Heart right ventricle (tissue), 16 donors: ENCODE data around the gene ABHD12. TPM values are rescaled to one million over a fixed set of nuclear protein-coding genes. Genes with fewer than 3 reads are reported as not detected.

Experiments used
- ATAC-seq, 8 donors: fragments of 200-7000 bp; cut with Tn5 transposase; one replicate each; pipeline ENCODE4 v1.9.1; 2020; ENCODE audit warnings: mild to moderate bottlenecking in 8 of 8, moderate library complexity in 8 of 8, moderate number of reproducible peaks in 1 of 8
- DNase-seq, 2 donors: peaks; one replicate each; pipeline ENCODE4 v3.0.0-alpha.2; 2020
- H3K27ac ChIP-seq, 10 donors: fragments of 200-600 bp; sonication (generic) in 2 of 10; one replicate each; pipeline versions ENCODE4 v1.5.0 to v1.8.0; 2020 to 2022; ENCODE audit warnings: mild to moderate bottlenecking in 3 of 10
- H3K27me3 ChIP-seq, 7 donors: fragments of 200-600 bp; one replicate each; pipeline ENCODE4 v1.8.0; 2021 to 2022; ENCODE audit warnings: mild to moderate bottlenecking in 2 of 7
- H3K36me3 ChIP-seq, 9 donors: fragments of 200-600 bp; sonication (generic) in 1 of 9; one replicate each; pipeline versions ENCODE4 v1.5.0 to v1.8.0; 2020 to 2022; ENCODE audit warnings: mild to moderate bottlenecking in 2 of 9
- H3K4me1 ChIP-seq, 9 donors: fragments of 200-600 bp; sonication (generic) in 1 of 9; one replicate each; pipeline versions ENCODE4 v1.5.0 to v1.8.0; 2020 to 2022; ENCODE audit warnings: mild to moderate bottlenecking in 4 of 9
- H3K4me3 ChIP-seq, 10 donors: fragments of 200-600 bp; sonication (generic) in 2 of 10; one replicate each; pipeline versions ENCODE4 v1.5.0 to v1.8.0; 2020 to 2022; ENCODE audit warnings: mild to moderate bottlenecking in 7 of 10, moderate library complexity in 2 of 10
- H3K9me3 ChIP-seq, 11 donors: fragments of 200-600 bp in 10 of 11; sonication (generic) in 2 of 11; one replicate each; pipeline versions ENCODE4 v1.5.0 to v1.8.0; 2013 to 2022; ENCODE audit warnings: mild to moderate bottlenecking in 2 of 11, control low read depth in 1 of 11, moderate library complexity in 1 of 11
- CTCF ChIP-seq, 9 donors: fragments of 200-600 bp; sonication (generic) in 2 of 9; IDR thresholded peaks; one replicate each; pipeline versions ENCODE4 v1.5.0 to v1.8.0; 2021 to 2022; ENCODE audit warnings: antibody characterized with exemption in 9 of 9, mild to moderate bottlenecking in 5 of 9, moderate library complexity in 1 of 9
- WGBS, 2 donors: extraction: QIAGEN DNeasy Blood & Tissue Kit; methylation state at CpG; one replicate each; pipeline ENCODE4 v1.1.7; 2013; ENCODE audit warnings: inconsistent platforms in 1 of 2; 5-methylcytosine and 5-hydroxymethylcytosine counted together
- intact Hi-C, 10 donors: fragments of 100-400 bp; cut with DNase I; formaldehyde crosslinking; loops; one replicate each; pipeline versions ENCODE4 v1.11.1 to v1.14.2; 2022
- polyA plus RNA-seq, 2 donors: library from polyadenylated mRNA; stranded (reverse); fragments of 200-250 nt; gene quantifications; one replicate each; pipeline ENCODE4 v1.2.3, GENCODE V29; 2013
- total RNA-seq, 10 donors: library from RNA; stranded (reverse); fragmentation: NEBNext Ultra II Directional in 3 of 10; extraction: Animal tissue kit (Norgen Biotek cat#: 25700) in 3 of 10; gene quantifications; one replicate each; pipeline versions ENCODE4 v1.2.1 to v1.2.4, GENCODE V29; 2021 to 2023
- donor health status: Arrhythmogenic right ventricular cardiomyopathy.
- donor health status: ischemic (EF 13 %, LVEDD 7.1; RV severe dilation, severe dysfunction).
- donor health status: healthy with polysubstance abuse.
- donor health status: DM: no; HTN: yes; CAD: no.
- donor health status: DM: no; HTN: no; CAD: no.
- donor health status: ischemic (EF 25% LVEDD 6.9; RV normal size, moderate dysfunction).
- donor health status: ischemic (EF 25% LVEDD 5.7; RV mildly dilated, moderate dysfunction).
- donor health status: healthy.
- donor health status: DM: yes; HTN: yes; CAD: no.
- donor health status: Ischemic cardiomyopathy.
- donor health status: ischemic (EF 35%, LVEDD 5.7; RV mildly dilated, moderate dysfunction).
- donor health status: nonischemic (EF 11% LVEDD 7.7; RV severe dilation, severe dysfunction).
- donor health status: DM: yes; HTN: yes; CAD: no.
- donor health status: PGD.
- donor health status: ischemic (EF 29% LVEDD 5.4; RV normal size, mild dysfunction).
- donor health status: nonischemic (EF 23%, LVEDD 6.1; RV moderate dilation, normal function).

ABHD12 gene
- total and polyA plus RNA-seq, 12 donors, result 21.1 to 41.3 (median 28.1) TPM

GRCh38 chr20:25346349-25346748 lies 44.3 kb downstream of the ABHD12 start:
- WGBS, 2 donors, result 96 to 99% methylated on average over 6 of the region's 6 CpGs
- intact Hi-C loops, result loop anchor here in 1 of 10 donors (10.0 kb wide), 1 partner anchor 48 kb away; the partner anchor contains the start of gene ABHD12
- H3K4me1 ChIP-seq, result peaks cover 0 to 10% (median 3%) of the 10 kb centered on the region in 9 donors
- TF ChIP-seq CTCF (IDR thresholded peaks at IDR 0.05), result no peak
- H3K9me3 ChIP-seq, result no peaks in the 10 kb centered on the region
- H3K27me3 ChIP-seq, result no peaks in the 10 kb centered on the region
- H3K4me3 ChIP-seq, result no peak overlapping the region
- DNase-seq (no peak), ATAC-seq (no peak)
- no peaks in the 10 kb centered on the region for H3K36me3 ChIP-seq
- H3K27ac ChIP-seq, result no peak overlapping the region

- Histone ChIP-seq H3K27ac (no peak overlapping the region), H3K4me3 (no peak overlapping the region), H3K27me3 (no peaks in the 10 kb centered on the region), H3K4me1 (peaks cover 0 to 10% (median 0%) of the 10 kb centered on the region in 9 donors), H3K36me3 (no peaks in the 10 kb centered on the region), H3K9me3 (no peaks in the 10 kb centered on the region)
- TF ChIP-seq CTCF (IDR thresholded peaks at IDR 0.05), result no peak
- DNase-seq (no peak), ATAC-seq (no peak)
- intact Hi-C loops, result loop anchor here in 1 of 10 donors (10.0 kb wide), 1 partner anchor 49 kb away; the partner anchor contains the start of gene ABHD12
- WGBS, 2 donors, result 67 to 78% methylated on average over 1 of the region's 1 CpG
Observed at GRCh38 chr20:25345721-25346120, 44.9 kb downstream of the ABHD12 start.

GRCh38 chr20:25344634-25345033 lies 46.0 kb downstream of the ABHD12 start:
- H3K27me3 ChIP-seq, result no peaks in the 10 kb centered on the region
- H3K36me3 ChIP-seq, result no peaks in the 10 kb centered on the region
- intact Hi-C loops, result loop anchor here in 1 of 10 donors (10.0 kb wide), 1 partner anchor 50 kb away; the partner anchor contains the start of gene ABHD12
- no peak overlapping the region for H3K4me3 ChIP-seq
- DNase-seq, result no peak
- H3K4me1 ChIP-seq, result peaks cover 0 to 10% (median 0%) of the 10 kb centered on the region in 9 donors
- no peak for ATAC-seq
- no peak for TF ChIP-seq CTCF (IDR thresholded peaks at IDR 0.05)
- no peak overlapping the region for H3K27ac ChIP-seq
- WGBS, 2 donors, result 88 to 93% methylated on average over 3 of the region's 3 CpGs
- no peaks in the 10 kb centered on the region for H3K9me3 ChIP-seq

GRCh38 chr20:25341716-25342680 lies 48.6 kb downstream of the ABHD12 start:
- Histone ChIP-seq H3K27me3 (no peaks in the 10 kb centered on the region), H3K4me1 (peaks cover 0 to 10% (median 0%) of the 10 kb centered on the region in 9 donors), H3K9me3 (no peaks in the 10 kb centered on the region), H3K27ac (no peak overlapping the region), H3K4me3 (no peak overlapping the region), H3K36me3 (peaks cover 0 to 13% (median 0%) of the 10 kb centered on the region in 9 donors)
- DNase-seq, result no peak
- no peak for ATAC-seq
- intact Hi-C loops, result loop anchor here in 1 of 10 donors (10.0 kb wide), 1 partner anchor 53 kb away; the partner anchor contains the start of gene ABHD12
- WGBS, 2 donors, result 92 to 96% methylated on average over 9 of the region's 9 CpGs
- no peak for TF ChIP-seq CTCF (IDR thresholded peaks at IDR 0.05)
